Measurements from ENCODE around the gene B3GNT3. TPM values are rescaled to one million over a fixed set of nuclear protein-coding genes. Genes with fewer than 3 reads are reported as not detected.

The B3GNT3 gene
- total RNA-seq, 1 experiment from 2014 or later, result 1.9 TPM

DNA sequence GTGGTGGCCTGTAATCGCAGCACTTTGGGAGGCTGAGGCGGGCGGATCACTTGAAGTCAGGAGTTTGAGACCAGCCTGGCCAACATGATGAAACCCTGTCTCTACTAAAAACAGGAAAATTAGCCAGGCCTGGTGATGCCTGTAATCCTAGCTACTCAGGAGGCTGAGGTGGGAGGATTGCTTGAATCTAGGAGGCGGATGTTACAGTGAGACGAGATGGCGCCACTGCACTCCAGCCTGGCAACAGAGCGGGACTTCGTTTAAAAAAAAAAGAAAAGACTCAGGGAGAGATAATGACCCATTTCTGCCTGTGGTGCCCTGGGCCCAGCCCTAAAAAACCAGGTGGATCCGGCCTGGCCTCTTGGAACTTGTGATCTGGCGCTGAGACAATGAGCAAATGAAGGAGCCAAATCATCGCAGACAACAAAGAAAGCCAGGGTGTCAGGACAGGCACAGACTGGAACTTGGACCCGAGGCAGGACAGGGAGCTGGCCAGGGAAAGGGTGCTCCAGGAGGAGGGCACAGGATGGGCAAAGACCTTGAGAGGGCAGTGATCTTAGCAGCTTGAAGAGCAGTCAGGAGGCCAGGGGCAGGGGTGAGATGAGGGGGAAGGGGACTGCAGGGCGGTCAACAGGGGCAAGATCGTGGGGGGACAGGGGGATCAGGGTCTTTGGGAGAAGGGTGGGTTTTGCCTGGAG, 53.8 kb downstream of the B3GNT3 start:
- Mint-ChIP-seq H3K36me3 (no peaks in the 10 kb centered on the region), H3K4me1 (no peaks in the 10 kb centered on the region), H3K27ac (no peak overlapping the region; the same call in 1 of the 2 replicates), H3K4me3 (no peak overlapping the region), H3K27me3 (ENCODE audit: low read depth) (peaks cover 33% of the 10 kb centered on the region), H3K9me3 (peaks cover 7% of the 10 kb centered on the region)
- no peak for ATAC-seq
- CTCF ChIA-PET, result interaction anchor here (1.0 to 3.2 kb wide), 2 partner anchors 11 to 14 kb away, joined by 4 to 33 read pairs; partner anchors contain the start of gene RPL18A
- no peak for DNase-seq (ENCODE audit: low spot score)
- POLR2A ChIA-PET, result interaction anchor here (2.2 kb wide), 1 partner anchor 11 kb away, joined by 9 read pairs; the partner anchor contains the start of gene RPL18A
- TF ChIP-seq, protein P1, sequence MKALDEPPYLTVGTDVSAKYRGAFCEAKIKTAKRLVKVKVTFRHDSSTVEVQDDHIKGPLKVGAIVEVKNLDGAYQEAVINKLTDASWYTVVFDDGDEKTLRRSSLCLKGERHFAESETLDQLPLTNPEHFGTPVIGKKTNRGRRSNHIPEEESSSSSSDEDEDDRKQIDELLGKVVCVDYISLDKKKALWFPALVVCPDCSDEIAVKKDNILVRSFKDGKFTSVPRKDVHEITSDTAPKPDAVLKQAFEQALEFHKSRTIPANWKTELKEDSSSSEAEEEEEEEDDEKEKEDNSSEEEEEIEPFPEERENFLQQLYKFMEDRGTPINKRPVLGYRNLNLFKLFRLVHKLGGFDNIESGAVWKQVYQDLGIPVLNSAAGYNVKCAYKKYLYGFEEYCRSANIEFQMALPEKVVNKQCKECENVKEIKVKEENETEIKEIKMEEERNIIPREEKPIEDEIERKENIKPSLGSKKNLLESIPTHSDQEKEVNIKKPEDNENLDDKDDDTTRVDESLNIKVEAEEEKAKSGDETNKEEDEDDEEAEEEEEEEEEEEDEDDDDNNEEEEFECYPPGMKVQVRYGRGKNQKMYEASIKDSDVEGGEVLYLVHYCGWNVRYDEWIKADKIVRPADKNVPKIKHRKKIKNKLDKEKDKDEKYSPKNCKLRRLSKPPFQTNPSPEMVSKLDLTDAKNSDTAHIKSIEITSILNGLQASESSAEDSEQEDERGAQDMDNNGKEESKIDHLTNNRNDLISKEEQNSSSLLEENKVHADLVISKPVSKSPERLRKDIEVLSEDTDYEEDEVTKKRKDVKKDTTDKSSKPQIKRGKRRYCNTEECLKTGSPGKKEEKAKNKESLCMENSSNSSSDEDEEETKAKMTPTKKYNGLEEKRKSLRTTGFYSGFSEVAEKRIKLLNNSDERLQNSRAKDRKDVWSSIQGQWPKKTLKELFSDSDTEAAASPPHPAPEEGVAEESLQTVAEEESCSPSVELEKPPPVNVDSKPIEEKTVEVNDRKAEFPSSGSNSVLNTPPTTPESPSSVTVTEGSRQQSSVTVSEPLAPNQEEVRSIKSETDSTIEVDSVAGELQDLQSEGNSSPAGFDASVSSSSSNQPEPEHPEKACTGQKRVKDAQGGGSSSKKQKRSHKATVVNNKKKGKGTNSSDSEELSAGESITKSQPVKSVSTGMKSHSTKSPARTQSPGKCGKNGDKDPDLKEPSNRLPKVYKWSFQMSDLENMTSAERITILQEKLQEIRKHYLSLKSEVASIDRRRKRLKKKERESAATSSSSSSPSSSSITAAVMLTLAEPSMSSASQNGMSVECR (CRISPR knock-in tag; IDR thresholded peaks at IDR 0.05; ENCODE audit: borderline replicate concordance), result no peak
- no peak for TF ChIP-seq CREM (CRISPR knock-in tag; IDR thresholded peaks at IDR 0.05)
- TF ChIP-seq, protein P2, sequence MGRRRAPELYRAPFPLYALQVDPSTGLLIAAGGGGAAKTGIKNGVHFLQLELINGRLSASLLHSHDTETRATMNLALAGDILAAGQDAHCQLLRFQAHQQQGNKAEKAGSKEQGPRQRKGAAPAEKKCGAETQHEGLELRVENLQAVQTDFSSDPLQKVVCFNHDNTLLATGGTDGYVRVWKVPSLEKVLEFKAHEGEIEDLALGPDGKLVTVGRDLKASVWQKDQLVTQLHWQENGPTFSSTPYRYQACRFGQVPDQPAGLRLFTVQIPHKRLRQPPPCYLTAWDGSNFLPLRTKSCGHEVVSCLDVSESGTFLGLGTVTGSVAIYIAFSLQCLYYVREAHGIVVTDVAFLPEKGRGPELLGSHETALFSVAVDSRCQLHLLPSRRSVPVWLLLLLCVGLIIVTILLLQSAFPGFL (CRISPR knock-in tag; IDR thresholded peaks at IDR 0.05; ENCODE audit: borderline replicate concordance), result no peak
- TF ChIP-seq MLX (CRISPR knock-in tag; IDR thresholded peaks at IDR 0.05), result no peak
- TF ChIP-seq, protein P3, sequence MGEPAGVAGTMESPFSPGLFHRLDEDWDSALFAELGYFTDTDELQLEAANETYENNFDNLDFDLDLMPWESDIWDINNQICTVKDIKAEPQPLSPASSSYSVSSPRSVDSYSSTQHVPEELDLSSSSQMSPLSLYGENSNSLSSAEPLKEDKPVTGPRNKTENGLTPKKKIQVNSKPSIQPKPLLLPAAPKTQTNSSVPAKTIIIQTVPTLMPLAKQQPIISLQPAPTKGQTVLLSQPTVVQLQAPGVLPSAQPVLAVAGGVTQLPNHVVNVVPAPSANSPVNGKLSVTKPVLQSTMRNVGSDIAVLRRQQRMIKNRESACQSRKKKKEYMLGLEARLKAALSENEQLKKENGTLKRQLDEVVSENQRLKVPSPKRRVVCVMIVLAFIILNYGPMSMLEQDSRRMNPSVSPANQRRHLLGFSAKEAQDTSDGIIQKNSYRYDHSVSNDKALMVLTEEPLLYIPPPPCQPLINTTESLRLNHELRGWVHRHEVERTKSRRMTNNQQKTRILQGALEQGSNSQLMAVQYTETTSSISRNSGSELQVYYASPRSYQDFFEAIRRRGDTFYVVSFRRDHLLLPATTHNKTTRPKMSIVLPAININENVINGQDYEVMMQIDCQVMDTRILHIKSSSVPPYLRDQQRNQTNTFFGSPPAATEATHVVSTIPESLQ (CRISPR knock-in tag; IDR thresholded peaks at IDR 0.05), result no peak
- no peak for TF ChIP-seq ZNF232 (CRISPR knock-in tag; IDR thresholded peaks at IDR 0.05)
- TF ChIP-seq ATF1 (CRISPR knock-in tag; IDR thresholded peaks at IDR 0.05), result no peak
- no peak for TF ChIP-seq USF1 (CRISPR knock-in tag; IDR thresholded peaks at IDR 0.05)
- no peak for TF ChIP-seq ZNF396 (CRISPR knock-in tag; IDR thresholded peaks at IDR 0.05; ENCODE audit: borderline replicate concordance)
- TF ChIP-seq ZNF425 (CRISPR knock-in tag; conservative IDR thresholded peaks at IDR 0.05), result no peak
- TF ChIP-seq ETV6 (CRISPR knock-in tag; IDR thresholded peaks at IDR 0.05), result no peak
- no peak for TF ChIP-seq ZNF423 (CRISPR knock-in tag; IDR thresholded peaks at IDR 0.05)
- TF ChIP-seq GTF2I (CRISPR knock-in tag; conservative IDR thresholded peaks at IDR 0.05), result no peak

Measured in WTC11 (cell line).